SK-N-SH treated with all-trans-retinoic acid at 6 μM for 48 hours (cell line): ENCODE results near the gene AKT2.

Experiments used
- ATAC-seq: fragments of 200-7000 bp; cut with Tn5 transposase; 3 replicates; pipeline ENCODE4 v1.9.1; 2020; ENCODE audit warnings: mild to moderate bottlenecking, moderate library complexity
- ARNTL ChIP-seq: fragments of 450-650 bp; formaldehyde crosslinking; IDR thresholded peaks from 2 replicates; pipeline ENCODE4 v1.5.0; 2020; ENCODE audit warnings: low read depth, mild to moderate bottlenecking, moderate library complexity, borderline replicate concordance
- BACH2 ChIP-seq: fragments of 250-450 bp; sonication (Bioruptor Pico); IDR thresholded peaks from 2 replicates; pipeline ENCODE4 v1.9.0; 2021; ENCODE audit warnings: mild to moderate bottlenecking, borderline replicate concordance
- CSDC2 ChIP-seq: fragments of 250-450 bp; sonication (Bioruptor Pico); IDR thresholded peaks from 2 replicates; pipeline ENCODE4 v1.5.0; 2020; ENCODE audit warnings: mild to moderate bottlenecking, moderate library complexity
- ESRRG ChIP-seq: fragments of 250-450 bp; sonication (Bioruptor Pico); IDR thresholded peaks from 2 replicates; pipeline ENCODE4 v1.6.1; 2021; ENCODE audit warnings: mild to moderate bottlenecking
- GLIS3 ChIP-seq: fragments of 250-450 bp; sonication (Bioruptor Pico); IDR thresholded peaks from 2 replicates; pipeline ENCODE4 v1.5.0; 2020; ENCODE audit warnings: mild to moderate bottlenecking, moderate library complexity
- ISL1 ChIP-seq: fragments of 250-450 bp; sonication (Bioruptor Pico); IDR thresholded peaks from 2 replicates; pipeline ENCODE4 v2.1.2; 2022; ENCODE audit warnings: mild to moderate bottlenecking, moderate library complexity
- OSR1 ChIP-seq: fragments of 250-450 bp; sonication (Bioruptor Pico); IDR thresholded peaks from 2 replicates; pipeline ENCODE4 v1.8.0; 2022; ENCODE audit warnings: moderate library complexity, mild to moderate bottlenecking, inconsistent platforms
- PPARA ChIP-seq: fragments of 250-450 bp; sonication (Bioruptor Pico); IDR thresholded peaks from 2 replicates; pipeline ENCODE4 v1.5.0; 2020; ENCODE audit warnings: mild to moderate bottlenecking, borderline replicate concordance
- RARB ChIP-seq: fragments of 250-450 bp; sonication (Bioruptor Pico); IDR thresholded peaks from 2 replicates; pipeline ENCODE4 v1.8.0; 2021; ENCODE audit warnings: mild to moderate bottlenecking, moderate library complexity
- SNAI2 ChIP-seq: fragments of 250-450 bp; sonication (Bioruptor Pico); IDR thresholded peaks from 2 replicates; pipeline ENCODE4 v1.5.0; 2020; ENCODE audit warnings: mild to moderate bottlenecking, moderate library complexity
- TCF4 ChIP-seq: fragments of 250-450 bp; sonication (Bioruptor Pico); IDR thresholded peaks from 2 replicates; pipeline ENCODE4 v1.8.0; 2021; ENCODE audit warnings: mild to moderate bottlenecking, moderate library complexity, borderline replicate concordance
- TOX ChIP-seq: fragments of 250-450 bp; sonication (Bioruptor Pico); IDR thresholded peaks from 2 replicates; pipeline ENCODE4 v1.8.0; 2021; ENCODE audit warnings: mild to moderate bottlenecking, moderate library complexity, borderline replicate concordance
- ZC3H10 ChIP-seq: fragments of 250-450 bp; sonication (Bioruptor Pico); IDR thresholded peaks from 2 replicates; pipeline ENCODE4 v1.5.1; 2021; ENCODE audit warnings: mild to moderate bottlenecking, moderate library complexity
- ZFP3 ChIP-seq: fragments of 250-450 bp; sonication (Bioruptor Pico); IDR thresholded peaks from 2 replicates; pipeline ENCODE4 v1.5.0; 2020; ENCODE audit warnings: mild to moderate bottlenecking, moderate library complexity
- ZFP30 ChIP-seq: fragments of 450-650 bp; formaldehyde crosslinking; IDR thresholded peaks from 2 replicates; pipeline ENCODE4 v1.5.0; 2022; ENCODE audit warnings: mild to moderate bottlenecking, moderate library complexity
- ZNF70 ChIP-seq: fragments of 450-650 bp; formaldehyde crosslinking; IDR thresholded peaks from 2 replicates; pipeline ENCODE4 v1.5.0; 2020; ENCODE audit warnings: mild to moderate bottlenecking, moderate library complexity
- ZNF8 ChIP-seq: fragments of 450-650 bp; formaldehyde crosslinking; IDR thresholded peaks from 2 replicates; pipeline ENCODE4 v1.5.0; 2020; ENCODE audit warnings: mild to moderate bottlenecking, moderate library complexity
- TF ChIP-seq, protein P1 (sequence below): fragments of 250-450 bp; sonication (Bioruptor Pico); IDR thresholded peaks from 2 replicates; pipeline ENCODE4 v1.5.0; 2020; ENCODE audit warnings: mild to moderate bottlenecking, moderate library complexity
- TF ChIP-seq, protein P2 (sequence below): fragments of 250-450 bp; sonication (Bioruptor Pico); IDR thresholded peaks from 2 replicates; pipeline ENCODE4 v1.8.0; 2021; ENCODE audit warnings: low read depth, mild to moderate bottlenecking, moderate library complexity, borderline replicate concordance
- TF ChIP-seq, protein P3 (sequence below): fragments of 250-450 bp; sonication (Bioruptor Pico); IDR thresholded peaks from 2 replicates; pipeline ENCODE4 v1.8.0; 2020; ENCODE audit warnings: mild to moderate bottlenecking, moderate library complexity, borderline replicate concordance
- TF ChIP-seq, protein P4 (sequence below): fragments of 250-450 bp; sonication (Bioruptor Pico); IDR thresholded peaks from 2 replicates; pipeline ENCODE4 v1.5.1; 2021; ENCODE audit warnings: mild to moderate bottlenecking, moderate library complexity
- TF ChIP-seq, protein P5 (sequence below): fragments of 250-450 bp; sonication (Bioruptor Pico); IDR thresholded peaks from 2 replicates; pipeline ENCODE4 v1.5.1; 2020; ENCODE audit warnings: low read depth, mild to moderate bottlenecking, moderate library complexity

The AKT2 gene

DNA sequence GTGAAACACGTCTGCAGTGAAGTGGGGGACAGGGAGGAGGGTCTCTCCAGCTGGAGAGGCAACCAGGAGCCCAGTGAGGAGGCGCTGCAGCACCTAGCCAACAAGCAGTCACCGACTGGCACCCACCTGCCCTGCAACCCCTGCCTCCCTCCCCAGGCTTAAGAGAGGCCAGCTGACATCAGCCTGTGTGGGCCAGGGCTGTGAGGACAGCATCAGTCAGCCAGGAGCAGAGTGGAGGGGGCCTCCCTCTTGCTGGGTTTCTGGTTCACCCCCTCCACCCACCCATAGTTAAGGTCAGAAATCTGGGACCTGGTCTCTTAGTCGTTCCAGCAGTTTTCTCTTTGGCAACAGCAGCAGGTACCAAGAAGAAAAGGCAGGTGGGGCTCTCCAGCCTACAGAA lies 33.2 kb downstream of the AKT2 start:
- TF ChIP-seq TOX (no peak), ZFP3 (CRISPR knock-in tag) (no peak), TCF4 (no peak), SNAI2 (CRISPR knock-in tag) (no peak), BACH2 (no peak), CSDC2 (no peak), ISL1 (no peak), ZC3H10 (CRISPR knock-in tag) (no peak), ZFP30 (CRISPR knock-in tag) (no peak)
- TF ChIP-seq, protein P1, sequence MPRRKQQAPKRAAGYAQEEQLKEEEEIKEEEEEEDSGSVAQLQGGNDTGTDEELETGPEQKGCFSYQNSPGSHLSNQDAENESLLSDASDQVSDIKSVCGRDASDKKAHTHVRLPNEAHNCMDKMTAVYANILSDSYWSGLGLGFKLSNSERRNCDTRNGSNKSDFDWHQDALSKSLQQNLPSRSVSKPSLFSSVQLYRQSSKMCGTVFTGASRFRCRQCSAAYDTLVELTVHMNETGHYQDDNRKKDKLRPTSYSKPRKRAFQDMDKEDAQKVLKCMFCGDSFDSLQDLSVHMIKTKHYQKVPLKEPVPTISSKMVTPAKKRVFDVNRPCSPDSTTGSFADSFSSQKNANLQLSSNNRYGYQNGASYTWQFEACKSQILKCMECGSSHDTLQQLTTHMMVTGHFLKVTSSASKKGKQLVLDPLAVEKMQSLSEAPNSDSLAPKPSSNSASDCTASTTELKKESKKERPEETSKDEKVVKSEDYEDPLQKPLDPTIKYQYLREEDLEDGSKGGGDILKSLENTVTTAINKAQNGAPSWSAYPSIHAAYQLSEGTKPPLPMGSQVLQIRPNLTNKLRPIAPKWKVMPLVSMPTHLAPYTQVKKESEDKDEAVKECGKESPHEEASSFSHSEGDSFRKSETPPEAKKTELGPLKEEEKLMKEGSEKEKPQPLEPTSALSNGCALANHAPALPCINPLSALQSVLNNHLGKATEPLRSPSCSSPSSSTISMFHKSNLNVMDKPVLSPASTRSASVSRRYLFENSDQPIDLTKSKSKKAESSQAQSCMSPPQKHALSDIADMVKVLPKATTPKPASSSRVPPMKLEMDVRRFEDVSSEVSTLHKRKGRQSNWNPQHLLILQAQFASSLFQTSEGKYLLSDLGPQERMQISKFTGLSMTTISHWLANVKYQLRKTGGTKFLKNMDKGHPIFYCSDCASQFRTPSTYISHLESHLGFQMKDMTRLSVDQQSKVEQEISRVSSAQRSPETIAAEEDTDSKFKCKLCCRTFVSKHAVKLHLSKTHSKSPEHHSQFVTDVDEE, result no peak
- TF ChIP-seq, protein P2, sequence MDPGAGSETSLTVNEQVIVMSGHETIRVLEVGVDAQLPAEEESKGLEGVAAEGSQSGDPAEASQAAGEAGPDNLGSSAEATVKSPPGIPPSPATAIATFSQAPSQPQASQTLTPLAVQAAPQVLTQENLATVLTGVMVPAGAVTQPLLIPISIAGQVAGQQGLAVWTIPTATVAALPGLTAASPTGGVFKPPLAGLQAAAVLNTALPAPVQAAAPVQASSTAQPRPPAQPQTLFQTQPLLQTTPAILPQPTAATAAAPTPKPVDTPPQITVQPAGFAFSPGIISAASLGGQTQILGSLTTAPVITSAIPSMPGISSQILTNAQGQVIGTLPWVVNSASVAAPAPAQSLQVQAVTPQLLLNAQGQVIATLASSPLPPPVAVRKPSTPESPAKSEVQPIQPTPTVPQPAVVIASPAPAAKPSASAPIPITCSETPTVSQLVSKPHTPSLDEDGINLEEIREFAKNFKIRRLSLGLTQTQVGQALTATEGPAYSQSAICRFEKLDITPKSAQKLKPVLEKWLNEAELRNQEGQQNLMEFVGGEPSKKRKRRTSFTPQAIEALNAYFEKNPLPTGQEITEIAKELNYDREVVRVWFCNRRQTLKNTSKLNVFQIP (CRISPR knock-in tag), result no peak
- ATAC-seq, result no peak

DNA sequence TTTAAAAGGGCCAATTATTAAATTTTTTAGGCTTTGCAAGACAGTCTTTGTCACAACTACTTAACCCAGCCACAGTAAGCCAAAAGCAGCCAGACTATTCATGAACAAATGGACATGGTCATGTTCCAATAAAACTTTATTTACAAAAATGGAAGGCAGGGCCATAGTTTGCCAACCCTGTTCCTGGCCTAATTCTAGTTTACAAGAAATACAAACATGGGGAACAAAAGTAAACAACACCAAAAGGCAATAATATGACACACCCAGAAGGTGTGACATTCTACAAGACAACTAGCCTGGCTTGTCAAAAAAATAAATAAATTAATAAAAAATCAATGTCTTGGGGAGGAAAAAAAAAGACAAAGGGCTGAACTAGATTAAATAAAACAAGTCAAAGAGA lies 33.9 kb downstream of the AKT2 start:
- ATAC-seq, result no peak
- TF ChIP-seq OSR1 (CRISPR knock-in tag) (no peak), ESRRG (CRISPR knock-in tag) (no peak), ARNTL (CRISPR knock-in tag) (no peak), PPARA (CRISPR knock-in tag) (no peak), ZNF8 (CRISPR knock-in tag) (no peak), ZFP30 (CRISPR knock-in tag) (no peak), ZNF70 (CRISPR knock-in tag) (no peak), RARB (CRISPR knock-in tag) (no peak)
- TF ChIP-seq, protein P3, sequence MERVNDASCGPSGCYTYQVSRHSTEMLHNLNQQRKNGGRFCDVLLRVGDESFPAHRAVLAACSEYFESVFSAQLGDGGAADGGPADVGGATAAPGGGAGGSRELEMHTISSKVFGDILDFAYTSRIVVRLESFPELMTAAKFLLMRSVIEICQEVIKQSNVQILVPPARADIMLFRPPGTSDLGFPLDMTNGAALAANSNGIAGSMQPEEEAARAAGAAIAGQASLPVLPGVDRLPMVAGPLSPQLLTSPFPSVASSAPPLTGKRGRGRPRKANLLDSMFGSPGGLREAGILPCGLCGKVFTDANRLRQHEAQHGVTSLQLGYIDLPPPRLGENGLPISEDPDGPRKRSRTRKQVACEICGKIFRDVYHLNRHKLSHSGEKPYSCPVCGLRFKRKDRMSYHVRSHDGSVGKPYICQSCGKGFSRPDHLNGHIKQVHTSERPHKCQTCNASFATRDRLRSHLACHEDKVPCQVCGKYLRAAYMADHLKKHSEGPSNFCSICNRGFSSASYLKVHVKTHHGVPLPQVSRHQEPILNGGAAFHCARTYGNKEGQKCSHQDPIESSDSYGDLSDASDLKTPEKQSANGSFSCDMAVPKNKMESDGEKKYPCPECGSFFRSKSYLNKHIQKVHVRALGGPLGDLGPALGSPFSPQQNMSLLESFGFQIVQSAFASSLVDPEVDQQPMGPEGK, result no peak
- TF ChIP-seq, protein P4, sequence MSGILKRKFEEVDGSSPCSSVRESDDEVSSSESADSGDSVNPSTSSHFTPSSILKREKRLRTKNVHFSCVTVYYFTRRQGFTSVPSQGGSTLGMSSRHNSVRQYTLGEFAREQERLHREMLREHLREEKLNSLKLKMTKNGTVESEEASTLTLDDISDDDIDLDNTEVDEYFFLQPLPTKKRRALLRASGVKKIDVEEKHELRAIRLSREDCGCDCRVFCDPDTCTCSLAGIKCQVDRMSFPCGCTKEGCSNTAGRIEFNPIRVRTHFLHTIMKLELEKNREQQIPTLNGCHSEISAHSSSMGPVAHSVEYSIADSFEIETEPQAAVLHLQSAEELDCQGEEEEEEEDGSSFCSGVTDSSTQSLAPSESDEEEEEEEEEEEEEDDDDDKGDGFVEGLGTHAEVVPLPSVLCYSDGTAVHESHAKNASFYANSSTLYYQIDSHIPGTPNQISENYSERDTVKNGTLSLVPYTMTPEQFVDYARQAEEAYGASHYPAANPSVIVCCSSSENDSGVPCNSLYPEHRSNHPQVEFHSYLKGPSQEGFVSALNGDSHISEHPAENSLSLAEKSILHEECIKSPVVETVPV (CRISPR knock-in tag), result no peak

DNA sequence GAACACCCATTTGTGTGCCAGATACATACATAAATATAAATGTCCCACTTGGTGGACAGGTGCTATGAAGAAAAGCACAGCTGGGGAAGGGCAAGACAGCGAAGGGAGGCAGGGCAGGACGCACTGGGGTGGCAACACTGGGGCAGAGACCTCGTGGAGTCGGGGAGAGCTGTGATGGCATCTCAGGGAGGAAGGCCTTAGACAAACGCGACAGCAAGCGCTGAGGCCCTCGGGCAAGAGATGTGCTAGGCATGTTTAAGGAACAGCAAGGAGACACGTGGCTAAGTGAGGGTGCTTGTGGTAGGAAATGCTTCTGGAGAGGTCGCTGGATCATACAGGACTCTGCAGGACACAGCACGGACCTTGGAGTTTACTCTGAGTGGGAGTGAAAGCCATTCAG lies 35.4 kb downstream of the AKT2 start:
- ATAC-seq, result no peak

More for the DNA sequence above, 35.4 kb downstream of the AKT2 start:
- TF ChIP-seq BACH2, result no peak
- no peak for TF ChIP-seq SNAI2 (CRISPR knock-in tag)
- no peak for TF ChIP-seq ZNF8 (CRISPR knock-in tag)
- TF ChIP-seq ZC3H10 (CRISPR knock-in tag), result no peak
- TF ChIP-seq ZFP30 (CRISPR knock-in tag), result no peak
- TF ChIP-seq PPARA (CRISPR knock-in tag), result no peak
- TF ChIP-seq, protein P4 (CRISPR knock-in tag), result no peak
- TF ChIP-seq, protein P5, sequence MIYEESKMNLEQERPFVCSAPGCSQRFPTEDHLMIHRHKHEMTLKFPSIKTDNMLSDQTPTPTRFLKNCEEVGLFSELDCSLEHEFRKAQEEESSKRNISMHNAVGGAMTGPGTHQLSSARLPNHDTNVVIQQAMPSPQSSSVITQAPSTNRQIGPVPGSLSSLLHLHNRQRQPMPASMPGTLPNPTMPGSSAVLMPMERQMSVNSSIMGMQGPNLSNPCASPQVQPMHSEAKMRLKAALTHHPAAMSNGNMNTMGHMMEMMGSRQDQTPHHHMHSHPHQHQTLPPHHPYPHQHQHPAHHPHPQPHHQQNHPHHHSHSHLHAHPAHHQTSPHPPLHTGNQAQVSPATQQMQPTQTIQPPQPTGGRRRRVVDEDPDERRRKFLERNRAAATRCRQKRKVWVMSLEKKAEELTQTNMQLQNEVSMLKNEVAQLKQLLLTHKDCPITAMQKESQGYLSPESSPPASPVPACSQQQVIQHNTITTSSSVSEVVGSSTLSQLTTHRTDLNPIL (CRISPR knock-in tag), result no peak
- no peak for TF ChIP-seq GLIS3 (CRISPR knock-in tag)
- no peak for TF ChIP-seq CSDC2
- TF ChIP-seq TCF4, result no peak
- no peak for TF ChIP-seq ZFP3 (CRISPR knock-in tag)
- TF ChIP-seq ZNF70 (CRISPR knock-in tag), result no peak
- no peak for TF ChIP-seq RARB (CRISPR knock-in tag)
- no peak for TF ChIP-seq OSR1 (CRISPR knock-in tag)
- TF ChIP-seq, protein P3, result no peak
- no peak for TF ChIP-seq TOX
- TF ChIP-seq, protein P2 (CRISPR knock-in tag), result no peak
- TF ChIP-seq ARNTL (CRISPR knock-in tag), result no peak
- no peak for TF ChIP-seq ISL1
- TF ChIP-seq, all 23 proteins: peak for 0
